GM12874 (cell line): ENCODE measurements around the gene PUS7L.

Source experiments
- CTCF ChIP-seq: IDR thresholded peaks from 2 replicates; pipeline ENCODE4 v1.5.1; 2011; ENCODE audit warnings: low read depth, mild to moderate bottlenecking, control low read depth, low read length, moderate library complexity; ENCODE audit not compliant: insufficient read depth

The PUS7L gene

GRCh38 chr12:43795716-43796280 lies 37.2 kb upstream of the PUS7L start:
- TF ChIP-seq CTCF: no peak

- no peak for TF ChIP-seq CTCF
Observed at GRCh38 chr12:43789941-43790340, 31.4 kb upstream of the PUS7L start.

- no peak for TF ChIP-seq CTCF
Observed at GRCh38 chr12:43786899-43787693, 28.5 kb upstream of the PUS7L start.

GRCh38 chr12:43776498-43776897 lies 17.9 kb upstream of the PUS7L start:
- 0 out of 2 replicates have a peak, but pooled peaks have one; percentile 13 for TF ChIP-seq CTCF

- no peak for TF ChIP-seq CTCF
Observed at GRCh38 chr12:43766291-43766690, 7.7 kb upstream of the PUS7L start.

- TF ChIP-seq CTCF: no peak
Observed at GRCh38 chr12:43764528-43764927, 5.9 kb upstream of the PUS7L start.

- no peak for TF ChIP-seq CTCF
Observed at GRCh38 chr12:43763769-43764168, 5.2 kb upstream of the PUS7L start.
